HepG2 (cell line): ENCODE data around the gene TRIO. TPM values are rescaled to one million over a fixed set of nuclear protein-coding genes. Genes with fewer than 3 reads are reported as not detected.

Experiments used
- AHDC1 ChIP-seq: sonication (generic); formaldehyde crosslinking; IDR thresholded peaks from 2 replicates; pipeline ENCODE4 v1.5.1; 2020; ENCODE audit warnings: mild to moderate bottlenecking, missing genetic modification reagents, borderline replicate concordance
- CBX2 ChIP-seq, 2 experiments: fragments of 200-600 bp in 1 of 2; sonication (generic); formaldehyde crosslinking in 1 of 2; IDR thresholded peaks; 2 replicates each; pipeline versions ENCODE4 v1.7.0 to v1.8.1; 2018 to 2022; ENCODE audit warnings: low read depth in 2 of 2, low read length in 1 of 2, mild to moderate bottlenecking in 1 of 2, missing genetic modification reagents in 1 of 2
- DR1 ChIP-seq: sonication (generic); formaldehyde crosslinking; IDR thresholded peaks from 2 replicates; pipeline ENCODE4 v1.8.0; 2021; ENCODE audit warnings: mild to moderate bottlenecking, missing genetic modification reagents, inconsistent platforms
- ERF ChIP-seq: IDR thresholded peaks from 2 replicates; pipeline ENCODE4 v1.6.1; 2018; ENCODE audit warnings: missing biosample characterization, missing genetic modification reagents
- GTF3A ChIP-seq: sonication (generic); formaldehyde crosslinking; conservative IDR thresholded peaks from 2 replicates; pipeline ENCODE4 v1.4.0; 2020; ENCODE audit warnings: mild to moderate bottlenecking, missing genetic modification reagents
- HMGA1 ChIP-seq: sonication (generic); formaldehyde crosslinking; conservative IDR thresholded peaks from 2 replicates; pipeline ENCODE4 v1.4.0; 2020; ENCODE audit warnings: missing genetic modification reagents
- MAX ChIP-seq: IDR thresholded peaks from 2 replicates; pipeline ENCODE4 v1.6.1; 2012; ENCODE audit warnings: inconsistent platforms
- NR2C2 ChIP-seq: sonication (generic); formaldehyde crosslinking; IDR thresholded peaks from 2 replicates; pipeline ENCODE4 v1.4.0; 2020; ENCODE audit warnings: missing genetic modification reagents, mild to moderate bottlenecking, moderate library complexity, borderline replicate concordance
- NR3C1 ChIP-seq: sonication (generic); formaldehyde crosslinking; IDR thresholded peaks from 2 replicates; pipeline ENCODE4 v1.4.0; 2020; ENCODE audit warnings: missing genetic modification reagents
- PCBP1 ChIP-seq: fragments of 200-400 bp; formaldehyde crosslinking; IDR thresholded peaks from 2 replicates; pipeline ENCODE4 v1.6.1; 2017; ENCODE audit warnings: mild to moderate bottlenecking, low read depth, low read length, borderline replicate concordance
- STAG1 ChIP-seq: sonication (generic); formaldehyde crosslinking; IDR thresholded peaks from 2 replicates; pipeline ENCODE4 v1.4.0; 2020; ENCODE audit warnings: missing genetic modification reagents
- ZBTB2 ChIP-seq: sonication (generic); formaldehyde crosslinking; IDR thresholded peaks from 2 replicates; pipeline ENCODE4 v1.8.0; 2022; ENCODE audit warnings: low read depth, missing genetic modification reagents
- ZBTB38 ChIP-seq: sonication (generic); formaldehyde crosslinking; IDR thresholded peaks from 2 replicates; pipeline ENCODE4 v1.5.1; 2020; ENCODE audit warnings: mild to moderate bottlenecking, missing genetic modification reagents
- ZFYVE20 ChIP-seq: sonication (generic); formaldehyde crosslinking; IDR thresholded peaks from 2 replicates; pipeline ENCODE4 v1.8.0; 2023; ENCODE audit warnings: low read depth, mild to moderate bottlenecking, moderate library complexity, missing genetic modification reagents, borderline replicate concordance
- ZNF138 ChIP-seq: sonication (generic); formaldehyde crosslinking; IDR thresholded peaks from 2 replicates; pipeline ENCODE4 v1.5.0; 2020; ENCODE audit warnings: mild to moderate bottlenecking, low read depth, missing genetic modification reagents
- ZNF350 ChIP-seq: sonication (generic); formaldehyde crosslinking; IDR thresholded peaks from 2 replicates; pipeline ENCODE4 v1.4.0; 2020; ENCODE audit warnings: mild to moderate bottlenecking, low read depth, missing genetic modification reagents, borderline replicate concordance
- ZNF441 ChIP-seq: sonication (generic); formaldehyde crosslinking; IDR thresholded peaks from 2 replicates; pipeline ENCODE4 v1.7.0; 2021; ENCODE audit warnings: missing genetic modification reagents, borderline replicate concordance
- ZNF709 ChIP-seq: sonication (generic); formaldehyde crosslinking; IDR thresholded peaks from 2 replicates; pipeline ENCODE4 v1.5.0; 2020; ENCODE audit warnings: mild to moderate bottlenecking, missing genetic modification reagents
- ZSCAN29 ChIP-seq: sonication (generic); formaldehyde crosslinking; conservative IDR thresholded peaks from 2 replicates; pipeline ENCODE4 v1.4.0; 2020; ENCODE audit warnings: mild to moderate bottlenecking, missing genetic modification reagents
- polyA plus RNA-seq, 8 experiments: library from polyadenylated mRNA; depleted of rRNA in 3 of 8; stranded (reverse) in 7 of 8; unstranded in 1 of 8; fragments of >200 nt; fragmentation: Illumina TruSeq in 4 of 8; extraction: Trizol in 4 of 8; gene quantifications; 2 replicates each; pipeline versions ENCODE4 v1.2.1 to v1.2.3, GENCODE V29; 2011 to 2016; ENCODE audit warnings: low read depth in 4 of 8, missing spikeins in 1 of 8, mixed read lengths in 1 of 8; ENCODE audit not compliant: insufficient read depth in 1 of 8
- total RNA-seq, 5 experiments: library from RNA; depleted of rRNA; stranded (reverse); fragments of >200 nt; fragmentation: Illumina TruSeq; extraction: Trizol; gene quantifications; 2 replicates each; pipeline ENCODE4 v1.2.3, GENCODE V29; 2016; ENCODE audit warnings: low read depth in 1 of 5
- TF ChIP-seq, protein P1 (sequence below): sonication (generic); formaldehyde crosslinking; IDR thresholded peaks from 2 replicates; pipeline ENCODE4 v1.5.1; 2020; ENCODE audit warnings: mild to moderate bottlenecking, moderate library complexity, missing genetic modification reagents

Gene TRIO
- total and polyA plus RNA-seq, 2 of the 13 experiments (the other 11 are each of a cell fraction or from before 2014, with no cell fraction given): 45.2 to 45.9 TPM

DNA sequence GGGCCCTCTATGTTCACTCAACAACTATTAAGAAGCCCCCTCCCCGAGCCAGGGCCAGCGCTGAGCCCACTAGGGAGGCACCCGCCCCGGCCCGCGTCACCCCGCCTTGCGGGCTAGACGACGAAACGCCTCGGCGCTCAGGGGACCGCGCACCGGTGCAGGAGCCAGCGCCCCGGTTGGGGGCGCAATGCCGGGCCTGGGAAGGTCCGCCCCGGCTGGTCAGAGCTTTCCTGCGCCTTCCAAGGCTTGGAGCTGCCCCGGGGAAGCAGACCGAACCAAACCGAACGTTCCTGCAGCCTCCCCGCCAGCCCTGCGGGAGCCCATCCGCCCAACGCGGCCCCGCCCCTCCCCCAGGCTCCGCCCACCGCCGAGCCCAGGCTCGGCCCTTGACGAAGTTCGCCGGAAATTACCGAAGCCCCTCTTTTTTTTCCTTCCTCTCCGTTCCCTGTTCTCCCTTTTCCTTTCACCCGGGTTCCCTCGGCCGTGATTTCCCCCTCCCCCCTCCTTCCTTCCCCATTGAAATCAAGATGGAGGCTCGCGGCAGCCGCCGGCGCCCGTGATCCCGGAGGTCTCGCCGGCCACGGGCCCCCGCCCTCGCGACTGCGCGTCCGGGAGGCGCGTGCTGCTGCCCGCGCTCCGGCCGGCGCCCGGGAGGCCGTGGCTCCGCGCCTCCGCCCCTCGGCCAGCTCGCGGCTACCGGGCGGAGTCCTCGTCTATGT is at the start of gene TRIO (continued):
- TF ChIP-seq ZNF441 (CRISPR knock-in tag) (no peak), ZSCAN29 (CRISPR knock-in tag) (0 out of 2 replicates have a peak, but pooled peaks have one; percentile 28), ZFYVE20 (CRISPR knock-in tag) (no peak), AHDC1 (CRISPR knock-in tag) (peak; percentile 29; the same call in 1 of the 2 replicates), MAX (peak; percentile 43; the same call in 1 of the 2 replicates), NR2C2 (CRISPR knock-in tag) (no peak), NR3C1 (no peak), STAG1 (CRISPR knock-in tag) (peak; percentile 49), CBX2 (IDR thresholded peaks at IDR 0.05; ENCODE audit: low read depth, low read length) (no peak), CBX2 (CRISPR knock-in tag; IDR thresholded peaks at IDR 0.05; ENCODE audit: low read depth) (no peak), HMGA1 (CRISPR knock-in tag) (no peak), DR1 (no peak), ERF (CRISPR knock-in tag) (peak; percentile 64), ZNF350 (CRISPR knock-in tag) (peak; percentile 44; the same call in 1 of the 2 replicates), GTF3A (CRISPR knock-in tag) (no peak; the same call in 1 of the 2 replicates), ZBTB38 (peak; percentile 36; the same call in 1 of the 2 replicates), ZNF709 (0 out of 2 replicates have a peak, but pooled peaks have one; percentile 27), PCBP1 (no peak), ZBTB2 (CRISPR knock-in tag) (0 out of 2 replicates have a peak, but pooled peaks have one; percentile 35), ZNF138 (no peak)
- TF ChIP-seq, protein P1, sequence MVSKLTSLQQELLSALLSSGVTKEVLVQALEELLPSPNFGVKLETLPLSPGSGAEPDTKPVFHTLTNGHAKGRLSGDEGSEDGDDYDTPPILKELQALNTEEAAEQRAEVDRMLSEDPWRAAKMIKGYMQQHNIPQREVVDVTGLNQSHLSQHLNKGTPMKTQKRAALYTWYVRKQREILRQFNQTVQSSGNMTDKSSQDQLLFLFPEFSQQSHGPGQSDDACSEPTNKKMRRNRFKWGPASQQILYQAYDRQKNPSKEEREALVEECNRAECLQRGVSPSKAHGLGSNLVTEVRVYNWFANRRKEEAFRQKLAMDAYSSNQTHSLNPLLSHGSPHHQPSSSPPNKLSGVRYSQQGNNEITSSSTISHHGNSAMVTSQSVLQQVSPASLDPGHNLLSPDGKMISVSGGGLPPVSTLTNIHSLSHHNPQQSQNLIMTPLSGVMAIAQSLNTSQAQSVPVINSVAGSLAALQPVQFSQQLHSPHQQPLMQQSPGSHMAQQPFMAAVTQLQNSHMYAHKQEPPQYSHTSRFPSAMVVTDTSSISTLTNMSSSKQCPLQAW (CRISPR knock-in tag): peak; percentile 16; the same call in 1 of the 2 replicates
